H1 (cell line): ENCODE results near the gene CCDC157. TPM values are rescaled to one million over a fixed set of nuclear protein-coding genes. Genes with fewer than 3 reads are reported as not detected.

Experiments used
- CTCF ChIA-PET: fragments of 300-600 bp; sonication (Branson Sonifier 250); formaldehyde crosslinking; loops from one replicate; lab custom pipeline; 2021; ENCODE audit not compliant: partially characterized antibody; lab: Charles Lee
- POLR2A ChIA-PET: fragments of 300-600 bp; sonication (Branson Sonifier 250); formaldehyde crosslinking; loops from one replicate; lab custom pipeline; 2021; ENCODE audit warnings: inconsistent platforms; ENCODE audit not compliant: partially characterized antibody; lab: Charles Lee
- DNase-seq, 2 experiments: peaks; one replicate each; pipeline versions ENCODE4 v3.0.0 to v3.0.0-alpha.2; 2010 to 2022; ENCODE audit warnings: low spot score in 2 of 2, low read depth in 1 of 2, mixed read lengths in 1 of 2
- FAIRE-seq: peaks from 2 replicates; lab custom pipeline; 2011; peaks lifted over from hg19 to GRCh38; lab: Jason Lieb, UNC
- H2AFZ ChIP-seq: 2 replicates; pipeline ENCODE4 v1.8.1; 2012; ENCODE audit warnings: low read length, inconsistent platforms
- H2AK5ac ChIP-seq: 2 replicates; pipeline ENCODE4 v1.6.1; 2013; ENCODE audit warnings: low read depth, low read length
- H2BK120ac ChIP-seq: replicated peaks from 2 replicates; pipeline ENCODE3; 2013; ENCODE audit warnings: low read depth, low read length, inconsistent platforms
- H2BK12ac ChIP-seq: 2 replicates; pipeline ENCODE4 v1.6.1; 2013; ENCODE audit warnings: low read depth, low read length
- H2BK15ac ChIP-seq: 2 replicates; pipeline ENCODE4 v1.6.1; 2013; ENCODE audit warnings: low read length
- H2BK20ac ChIP-seq: 2 replicates; pipeline ENCODE4 v1.6.1; 2013; ENCODE audit warnings: low read length
- H2BK5ac ChIP-seq: 2 replicates; pipeline ENCODE4 v1.6.1; 2013; ENCODE audit warnings: low read depth, low read length
- H3K14ac ChIP-seq: 2 replicates; pipeline ENCODE4 v1.6.1; 2013; ENCODE audit warnings: inconsistent platforms; ENCODE audit not compliant: insufficient read length
- H3K18ac ChIP-seq: 2 replicates; pipeline ENCODE4 v1.6.1; 2013; ENCODE audit warnings: low read length; ENCODE audit errors: extremely low read depth
- H3K23ac ChIP-seq: 2 replicates; pipeline ENCODE4 v1.6.1; 2013; ENCODE audit warnings: inconsistent platforms; ENCODE audit not compliant: insufficient read length
- H3K23me2 ChIP-seq: 2 replicates; pipeline ENCODE4 v1.6.1; 2013; ENCODE audit warnings: low read depth, low read length
- H3K27ac ChIP-seq: 2 replicates; pipeline ENCODE4 v1.6.1; 2011; ENCODE audit warnings: low read depth, low read length, inconsistent platforms
- H3K27me3 ChIP-seq, 4 experiments: replicated peaks in 1 of 4; 1 replicate in 1 of 4; 2 replicates in 3 of 4; pipeline versions ENCODE4 v1.6.1 to v1.8.1; 2011 to 2013; ENCODE audit warnings: low read length in 3 of 4, mild to moderate bottlenecking in 3 of 4, inconsistent platforms in 2 of 4, mixed read lengths in 2 of 4, moderate library complexity in 1 of 4; ENCODE audit not compliant: control insufficient read depth in 3 of 4, insufficient read depth in 3 of 4; ENCODE audit errors: extremely low read depth in 1 of 4
- H3K36me3 ChIP-seq, 4 experiments: 2 replicates each; pipeline versions ENCODE4 v1.6.1 to v1.8.1; 2011 to 2013; ENCODE audit warnings: mild to moderate bottlenecking in 4 of 4, low read length in 3 of 4, moderate library complexity in 2 of 4, control low read depth in 1 of 4, inconsistent platforms in 1 of 4; ENCODE audit not compliant: insufficient read depth in 4 of 4, control insufficient read depth in 2 of 4
- H3K4ac ChIP-seq: replicated peaks from 2 replicates; pipeline ENCODE3; 2013; ENCODE audit warnings: low read length, low read depth, mixed read lengths, inconsistent platforms; ENCODE audit not compliant: insufficient read length
- H3K4me1 ChIP-seq, 4 experiments: replicated peaks in 1 of 4; 1 replicate in 1 of 4; 2 replicates in 3 of 4; pipeline versions ENCODE4 v1.6.1 to v1.8.1; 2011 to 2013; ENCODE audit warnings: low read length in 3 of 4, inconsistent platforms in 2 of 4, mixed read lengths in 1 of 4; ENCODE audit not compliant: insufficient read depth in 4 of 4, control insufficient read depth in 3 of 4
- H3K4me2 ChIP-seq, 2 experiments: 2 replicates each; pipeline versions ENCODE4 v1.6.1 to v1.8.1; 2011 to 2013; ENCODE audit warnings: low read depth in 2 of 2, low read length in 2 of 2, control low read depth in 1 of 2, inconsistent platforms in 1 of 2, mild to moderate bottlenecking in 1 of 2; ENCODE audit not compliant: insufficient read depth in 1 of 2
- H3K4me3 ChIP-seq, 4 experiments: fragments of 200-600, 300-600 bp in 1 of 4; sonication (generic), shearing (Covaris generic), sonication (Bioruptor Twin) in 1 of 4; 2 replicates each; pipeline versions ENCODE4 v1.5.1 to v1.8.1; 2011 to 2016; ENCODE audit warnings: low read length in 4 of 4, low read depth in 3 of 4, control low read depth in 2 of 4, inconsistent platforms in 2 of 4, mild to moderate bottlenecking in 2 of 4, mixed read lengths in 1 of 4, moderate library complexity in 1 of 4; ENCODE audit not compliant: insufficient read depth in 2 of 4; ENCODE audit errors: extremely low read depth in 1 of 4
- H3K56ac ChIP-seq: replicated peaks from 2 replicates; pipeline ENCODE3; 2013; ENCODE audit warnings: low read depth, mild to moderate bottlenecking, mixed read lengths, low read length, inconsistent platforms; ENCODE audit not compliant: insufficient read length
- H3K79me1 ChIP-seq: 2 replicates; pipeline ENCODE4 v1.6.1; 2013; ENCODE audit warnings: low read depth, low read length, control low read depth
- H3K79me2 ChIP-seq, 2 experiments: 2 replicates each; pipeline versions ENCODE4 v1.6.1 to v1.8.1; 2012 to 2013; ENCODE audit warnings: low read length in 2 of 2, mild to moderate bottlenecking in 2 of 2, inconsistent platforms in 1 of 2; ENCODE audit not compliant: insufficient read depth in 2 of 2, control insufficient read depth in 1 of 2
- H3K9ac ChIP-seq, 4 experiments: replicated peaks in 1 of 4; 1 replicate in 1 of 4; 2 replicates in 3 of 4; pipeline versions ENCODE4 v1.6.1 to v1.8.1; 2011 to 2013; ENCODE audit warnings: low read depth in 3 of 4, low read length in 3 of 4, control low read depth in 2 of 4, mild to moderate bottlenecking in 2 of 4, moderate library complexity in 2 of 4, inconsistent platforms in 1 of 4; ENCODE audit errors: extremely low read depth in 1 of 4
- H3K9me3 ChIP-seq, 2 experiments: 2 replicates each; pipeline versions ENCODE4 v1.6.1 to v1.8.1; 2012 to 2013; ENCODE audit warnings: mild to moderate bottlenecking in 2 of 2, moderate library complexity in 2 of 2, control low read depth in 1 of 2, inconsistent platforms in 1 of 2, low read depth in 1 of 2, low read length in 1 of 2, mixed read lengths in 1 of 2; ENCODE audit not compliant: insufficient read depth in 2 of 2
- H4K20me1 ChIP-seq, 2 experiments: replicated peaks in 1 of 2; 2 replicates each; pipeline versions ENCODE3 to v1.8.1; 2011 to 2013; ENCODE audit warnings: inconsistent platforms in 2 of 2, low read length in 2 of 2, mild to moderate bottlenecking in 1 of 2; ENCODE audit not compliant: insufficient read depth in 2 of 2, control insufficient read depth in 1 of 2
- H4K5ac ChIP-seq: 2 replicates; pipeline ENCODE4 v1.6.1; 2013; ENCODE audit warnings: low read length, low read depth, mixed read lengths, inconsistent platforms; ENCODE audit not compliant: insufficient read length
- H4K8ac ChIP-seq: 2 replicates; pipeline ENCODE4 v1.8.0; 2013; ENCODE audit warnings: mild to moderate bottlenecking, moderate library complexity, low read length, inconsistent platforms; ENCODE audit not compliant: insufficient read depth; ENCODE audit errors: extremely low read depth
- H4K91ac ChIP-seq: replicated peaks from 2 replicates; pipeline ENCODE3; 2013; ENCODE audit warnings: low read length, mixed read lengths, inconsistent platforms; ENCODE audit not compliant: insufficient read length
- ATF2 ChIP-seq: IDR thresholded peaks from 2 replicates; pipeline ENCODE4 v1.6.1; 2012; ENCODE audit warnings: low read length, inconsistent platforms
- CHD1 ChIP-seq: IDR thresholded peaks from 2 replicates; pipeline ENCODE4 v1.6.1; 2012; ENCODE audit warnings: low read depth, low read length, improper control_type of control experiment
- CHD2 ChIP-seq: IDR thresholded peaks from 2 replicates; pipeline ENCODE4 v1.6.1; 2012; ENCODE audit warnings: low read length, improper control_type of control experiment
- CREB1 ChIP-seq: IDR thresholded peaks from 2 replicates; pipeline ENCODE4 v1.6.1; 2012; ENCODE audit warnings: inconsistent platforms
- CTBP2 ChIP-seq: IDR thresholded peaks from 2 replicates; pipeline ENCODE4 v1.7.0; 2011; ENCODE audit warnings: borderline replicate concordance, mild to moderate bottlenecking, moderate library complexity, mixed read lengths, low read length; ENCODE audit not compliant: insufficient read depth, insufficient read length
- EZH2 ChIP-seq: fragments of 200-600 bp; sonication (generic); IDR thresholded peaks from 2 replicates; pipeline ENCODE4 v1.7.1; 2012; ENCODE audit warnings: low read depth, mild to moderate bottlenecking, moderate library complexity, low read length, inconsistent platforms; ENCODE audit not compliant: severe bottlenecking
- GTF2F1 ChIP-seq: IDR thresholded peaks from 2 replicates; pipeline ENCODE4 v1.6.1; 2012; ENCODE audit warnings: low read depth, low read length, improper control_type of control experiment, borderline replicate concordance
- HDAC6 ChIP-seq: IDR thresholded peaks from one replicate; pipeline ENCODE4 v1.7.1; 2012; ENCODE audit warnings: low read depth, mild to moderate bottlenecking, inconsistent platforms, low read length, moderate library complexity
- PHF8 ChIP-seq: fragments of 200-600 bp; sonication (generic); conservative IDR thresholded peaks from 2 replicates; pipeline ENCODE4 v1.7.1; 2012; ENCODE audit warnings: low read depth, mild to moderate bottlenecking, inconsistent platforms, low read length, moderate library complexity
- SIRT6 ChIP-seq: IDR thresholded peaks from one replicate; pipeline ENCODE4 v1.7.1; 2012; ENCODE audit warnings: low read length, inconsistent platforms
- SP1 ChIP-seq: IDR thresholded peaks from 2 replicates; pipeline ENCODE4 v1.6.1; 2011; ENCODE audit warnings: low read depth, low read length
- SRF ChIP-seq: IDR thresholded peaks from 2 replicates; pipeline ENCODE4 v1.6.1; 2011; ENCODE audit warnings: mild to moderate bottlenecking, low read depth, low read length, moderate library complexity
- TEAD4 ChIP-seq: IDR thresholded peaks from 2 replicates; pipeline ENCODE4 v1.6.1; 2012; ENCODE audit warnings: low read depth, low read length, inconsistent platforms, mixed read lengths
- ZNF274 ChIP-seq: IDR thresholded peaks from 2 replicates; pipeline ENCODE4 v1.7.0; 2012; ENCODE audit warnings: low read length, borderline replicate concordance; ENCODE audit errors: extremely low read depth
- WGBS, 2 experiments: shearing (Covaris generic) in 1 of 2; methylation state at CpG; one replicate each; pipeline versions ENCODE4 v1.1.6 to v1.1.7; 2013 to 2015; ENCODE audit warnings: low lambda C conversion rate in 2 of 2, mixed read lengths in 2 of 2, inconsistent platforms in 1 of 2, low coverage in 1 of 2, missing lambda C conversion rate in 1 of 2; ENCODE audit not compliant: insufficient replicate concordance in 2 of 2, insufficient coverage in 1 of 2, insufficient read length in 1 of 2; ENCODE audit errors: extremely low coverage in 1 of 2, missing lambda C conversion rate in 1 of 2; 5-methylcytosine and 5-hydroxymethylcytosine counted together
- polyA plus RNA-seq, 7 experiments: library from polyadenylated mRNA; depleted of rRNA in 3 of 7; stranded (reverse) in 5 of 7; unstranded in 2 of 7; fragments of >200 nt in 5 of 7; fragments of 200-250 nt in 2 of 7; gene quantifications; 1 replicate in 5 of 7; 2 replicates in 1 of 7; 4 replicates in 1 of 7; pipeline versions ENCODE4 v1.2.1 to v1.2.3, GENCODE V29; 2011 to 2013; ENCODE audit warnings: missing spikeins in 2 of 7, mixed read lengths in 2 of 7
- total RNA-seq: library from RNA; stranded (reverse); fragmentation: NEBNext Ultra II Directional; extraction: Animal tissue kit (Norgen Biotek cat#: 25700); gene quantifications from 2 replicates; pipeline ENCODE4 v1.2.1, GENCODE V29; 2021

The CCDC157 gene
- total and polyA plus RNA-seq, 2 of the 8 experiments (the other 6 are each of a cell fraction or from before 2014, with no cell fraction given): 4.1 to 8.4 TPM

- Histone ChIP-seq H4K5ac (no peak overlapping the region), H3K4ac (no peak overlapping the region), H2AK5ac (no peak overlapping the region), H3K79me2 (no peaks in the 10 kb centered on the region), H3K9me3 (no peaks in the 10 kb centered on the region), H3K79me1 (peaks cover 5% of the 10 kb centered on the region; the same call in 1 of the 2 replicates), H3K56ac (no peak overlapping the region), H2BK12ac (no peak overlapping the region), H3K4me3 (no peak overlapping the region), H2BK120ac (no peak overlapping the region), H3K23ac (no peak overlapping the region), H3K27ac (no peak overlapping the region), H2BK5ac (no peak overlapping the region), H4K8ac (no peak overlapping the region), H4K20me1 (no peaks in the 10 kb centered on the region), H3K4me1 (no peaks in the 10 kb centered on the region), H2BK20ac (no peak overlapping the region), H2BK15ac (no peak overlapping the region), H3K4me2 (no peak overlapping the region), H4K91ac (no peak overlapping the region), H3K18ac (no peak overlapping the region), H3K14ac (no peak overlapping the region), H3K36me3 (no peaks in the 10 kb centered on the region), H3K27me3 (no peaks in the 10 kb centered on the region), H2AFZ (no peak overlapping the region), H3K23me2 (no peaks in the 10 kb centered on the region), H3K9ac (no peak overlapping the region)
- no peak for DNase-seq
- ChIA-PET POLR2A (no interaction called here), CTCF (interaction anchor here (1.0 to 20.1 kb wide), 7 partner anchors 10 to 54 kb away, joined by 3 to 203 read pairs (median 4); partner anchors contain the start of genes CASTOR1 and TBC1D10A)
- 88% methylated on average over 1 of the region's 1 CpG; no CpG with 5 or more reads in 1 of the 2 experiments for WGBS, 2 experiments
- FAIRE-seq: no peak
- TF ChIP-seq ATF2: no peak
- no peak for TF ChIP-seq GTF2F1
- no peak for TF ChIP-seq TEAD4
- no peak for TF ChIP-seq ZNF274
- no peak for TF ChIP-seq SRF
- no peak for TF ChIP-seq EZH2
- TF ChIP-seq PHF8: no peak
- TF ChIP-seq CREB1: no peak
- TF ChIP-seq CHD2: no peak
- TF ChIP-seq CHD1: no peak
- TF ChIP-seq SP1: no peak
- no peak for TF ChIP-seq HDAC6
- no peak for TF ChIP-seq SIRT6
- no peak for TF ChIP-seq CTBP2
Observed at GRCh38 chr22:30317778-30318177, 39.0 kb upstream of the CCDC157 start.
